ENCODE measurements around the gene SCAF4. TPM values are rescaled to one million over a fixed set of nuclear protein-coding genes. Genes with fewer than 3 reads are reported as not detected.

The SCAF4 gene
- total RNA-seq, 1 donor from 2014 or later: 15.3 TPM

- H3K9me3 ChIP-seq (replicated peaks): no peaks in the 10 kb centered on the region
- intact Hi-C loops (cut with micrococcal nuclease): no loop called here
- peaks cover 76% of the 10 kb centered on the region for H3K4me1 ChIP-seq
- no peaks in the 10 kb centered on the region for H3K27me3 ChIP-seq (ENCODE audit: low read depth)
- no peak overlapping the region for H3K27ac ChIP-seq (replicated peaks)
- H3K36me3 ChIP-seq: no peaks in the 10 kb centered on the region
- TF ChIP-seq, protein P1, sequence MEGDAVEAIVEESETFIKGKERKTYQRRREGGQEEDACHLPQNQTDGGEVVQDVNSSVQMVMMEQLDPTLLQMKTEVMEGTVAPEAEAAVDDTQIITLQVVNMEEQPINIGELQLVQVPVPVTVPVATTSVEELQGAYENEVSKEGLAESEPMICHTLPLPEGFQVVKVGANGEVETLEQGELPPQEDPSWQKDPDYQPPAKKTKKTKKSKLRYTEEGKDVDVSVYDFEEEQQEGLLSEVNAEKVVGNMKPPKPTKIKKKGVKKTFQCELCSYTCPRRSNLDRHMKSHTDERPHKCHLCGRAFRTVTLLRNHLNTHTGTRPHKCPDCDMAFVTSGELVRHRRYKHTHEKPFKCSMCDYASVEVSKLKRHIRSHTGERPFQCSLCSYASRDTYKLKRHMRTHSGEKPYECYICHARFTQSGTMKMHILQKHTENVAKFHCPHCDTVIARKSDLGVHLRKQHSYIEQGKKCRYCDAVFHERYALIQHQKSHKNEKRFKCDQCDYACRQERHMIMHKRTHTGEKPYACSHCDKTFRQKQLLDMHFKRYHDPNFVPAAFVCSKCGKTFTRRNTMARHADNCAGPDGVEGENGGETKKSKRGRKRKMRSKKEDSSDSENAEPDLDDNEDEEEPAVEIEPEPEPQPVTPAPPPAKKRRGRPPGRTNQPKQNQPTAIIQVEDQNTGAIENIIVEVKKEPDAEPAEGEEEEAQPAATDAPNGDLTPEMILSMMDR (IDR thresholded peaks at IDR 0.05; ENCODE audit: borderline replicate concordance): no peak
- H3K4me3 ChIP-seq: no peak overlapping the region
- no peak for DNase-seq
Observed at GRCh38 chr21:31711326-31711725, 20.6 kb downstream of the SCAF4 start.

GRCh38 chr21:31710586-31710985 is 21.3 kb downstream of the SCAF4 start:
- peaks cover 69% of the 10 kb centered on the region for H3K4me1 ChIP-seq
- intact Hi-C loops (cut with micrococcal nuclease): no loop called here
- TF ChIP-seq, protein P1 (IDR thresholded peaks at IDR 0.05; ENCODE audit: borderline replicate concordance): no peak

DNA sequence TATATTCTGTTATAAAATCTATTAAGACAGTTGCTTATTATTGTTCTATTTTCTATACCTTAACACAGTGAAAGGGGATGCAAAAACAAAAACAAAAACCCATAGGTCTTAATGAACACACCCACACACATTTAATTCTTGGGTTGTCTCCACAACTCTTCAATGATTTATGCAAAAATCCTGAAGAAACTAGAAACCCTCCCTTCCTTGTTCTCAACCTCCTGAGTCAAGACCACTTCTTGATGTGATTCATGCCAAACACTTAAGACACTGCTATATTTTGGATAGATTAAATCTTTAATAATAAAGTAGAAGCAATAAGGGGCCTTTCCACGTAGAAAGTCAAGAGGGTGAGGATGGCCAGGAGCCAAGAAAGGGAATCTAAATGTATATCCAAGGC is 23.4 kb downstream of the SCAF4 start:
- no peak for DNase-seq
- no peaks in the 10 kb centered on the region for H3K27me3 ChIP-seq (ENCODE audit: low read depth)
- H3K4me1 ChIP-seq: peaks cover 52% of the 10 kb centered on the region
- TF ChIP-seq, protein P1 (IDR thresholded peaks at IDR 0.05; ENCODE audit: borderline replicate concordance): no peak
- intact Hi-C loops (cut with micrococcal nuclease): no loop called here
- H3K27ac ChIP-seq (replicated peaks): no peak overlapping the region
- no peaks in the 10 kb centered on the region for H3K9me3 ChIP-seq (replicated peaks)
- no peaks in the 10 kb centered on the region for H3K36me3 ChIP-seq
- H3K4me3 ChIP-seq: no peak overlapping the region

More at GRCh38 chr21:31710586-31710985, 21.3 kb downstream of the SCAF4 start:
- no peaks in the 10 kb centered on the region for H3K27me3 ChIP-seq (ENCODE audit: low read depth)
- no peak overlapping the region for H3K27ac ChIP-seq (replicated peaks)
- H3K36me3 ChIP-seq: no peaks in the 10 kb centered on the region
- no peaks in the 10 kb centered on the region for H3K9me3 ChIP-seq (replicated peaks)
- no peak overlapping the region for H3K4me3 ChIP-seq
- no peak for DNase-seq

GRCh38 chr21:31707499-31707898 is 24.4 kb downstream of the SCAF4 start:
- no peaks in the 10 kb centered on the region for H3K27me3 ChIP-seq (ENCODE audit: low read depth)
- H3K27ac ChIP-seq (replicated peaks): no peak overlapping the region
- intact Hi-C loops (cut with micrococcal nuclease): no loop called here
- H3K36me3 ChIP-seq: peaks cover 3% of the 10 kb centered on the region
- H3K9me3 ChIP-seq (replicated peaks): no peaks in the 10 kb centered on the region
- no peak for DNase-seq
- peaks cover 46% of the 10 kb centered on the region for H3K4me1 ChIP-seq
- TF ChIP-seq, protein P1 (IDR thresholded peaks at IDR 0.05; ENCODE audit: borderline replicate concordance): no peak
- H3K4me3 ChIP-seq: no peak overlapping the region

DNA sequence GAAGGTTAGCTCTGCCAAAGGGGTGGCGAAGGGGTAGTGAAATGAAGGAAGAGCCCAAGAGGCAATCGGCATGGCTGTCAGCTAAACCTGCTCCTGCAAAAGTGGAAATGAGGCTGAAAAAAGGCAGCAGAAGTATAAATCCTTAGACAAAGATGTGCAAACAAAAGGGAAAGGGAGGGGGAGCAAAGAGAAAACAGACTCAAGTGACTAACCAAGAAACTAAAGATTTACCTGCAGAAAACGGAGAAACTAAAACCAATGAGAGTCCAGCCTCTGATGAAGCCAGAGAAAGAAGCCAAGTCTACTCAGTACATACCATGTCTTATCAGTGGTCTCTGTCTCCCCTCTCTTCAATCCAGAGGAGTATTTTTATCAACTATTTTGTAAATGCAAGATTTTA is 25.4 kb downstream of the SCAF4 start:
- peaks cover 39% of the 10 kb centered on the region for H3K4me1 ChIP-seq
- TF ChIP-seq, protein P1 (IDR thresholded peaks at IDR 0.05; ENCODE audit: borderline replicate concordance): no peak

GRCh38 chr21:31700040-31700439 is 31.9 kb downstream of the SCAF4 start:
- peaks cover 4% of the 10 kb centered on the region for H3K4me1 ChIP-seq
- no peaks in the 10 kb centered on the region for H3K27me3 ChIP-seq (ENCODE audit: low read depth)
- intact Hi-C loops (cut with micrococcal nuclease): no loop called here
- TF ChIP-seq, protein P1 (IDR thresholded peaks at IDR 0.05; ENCODE audit: borderline replicate concordance): no peak
- no peak for DNase-seq
- H3K27ac ChIP-seq (replicated peaks): no peak overlapping the region
- H3K9me3 ChIP-seq (replicated peaks): no peaks in the 10 kb centered on the region
- peaks cover 75% of the 10 kb centered on the region for H3K36me3 ChIP-seq
- no peak overlapping the region for H3K4me3 ChIP-seq

More for the DNA sequence above, 25.4 kb downstream of the SCAF4 start:
- intact Hi-C loops (cut with micrococcal nuclease): no loop called here
- no peaks in the 10 kb centered on the region for H3K9me3 ChIP-seq (replicated peaks)
- no peak overlapping the region for H3K27ac ChIP-seq (replicated peaks)
- no peaks in the 10 kb centered on the region for H3K27me3 ChIP-seq (ENCODE audit: low read depth)
- peaks cover 12% of the 10 kb centered on the region for H3K36me3 ChIP-seq
- no peak for DNase-seq
- H3K4me3 ChIP-seq: no peak overlapping the region
